ENCODE results near the gene CLMN. TPM values are rescaled to one million over a fixed set of nuclear protein-coding genes. Genes with fewer than 3 reads are reported as not detected.

CLMN gene
- total and polyA plus RNA-seq, 2 of the 13 experiments (the other 11 are each of a cell fraction or from before 2014, with no cell fraction given): 15.1 to 16.7 TPM

DNA sequence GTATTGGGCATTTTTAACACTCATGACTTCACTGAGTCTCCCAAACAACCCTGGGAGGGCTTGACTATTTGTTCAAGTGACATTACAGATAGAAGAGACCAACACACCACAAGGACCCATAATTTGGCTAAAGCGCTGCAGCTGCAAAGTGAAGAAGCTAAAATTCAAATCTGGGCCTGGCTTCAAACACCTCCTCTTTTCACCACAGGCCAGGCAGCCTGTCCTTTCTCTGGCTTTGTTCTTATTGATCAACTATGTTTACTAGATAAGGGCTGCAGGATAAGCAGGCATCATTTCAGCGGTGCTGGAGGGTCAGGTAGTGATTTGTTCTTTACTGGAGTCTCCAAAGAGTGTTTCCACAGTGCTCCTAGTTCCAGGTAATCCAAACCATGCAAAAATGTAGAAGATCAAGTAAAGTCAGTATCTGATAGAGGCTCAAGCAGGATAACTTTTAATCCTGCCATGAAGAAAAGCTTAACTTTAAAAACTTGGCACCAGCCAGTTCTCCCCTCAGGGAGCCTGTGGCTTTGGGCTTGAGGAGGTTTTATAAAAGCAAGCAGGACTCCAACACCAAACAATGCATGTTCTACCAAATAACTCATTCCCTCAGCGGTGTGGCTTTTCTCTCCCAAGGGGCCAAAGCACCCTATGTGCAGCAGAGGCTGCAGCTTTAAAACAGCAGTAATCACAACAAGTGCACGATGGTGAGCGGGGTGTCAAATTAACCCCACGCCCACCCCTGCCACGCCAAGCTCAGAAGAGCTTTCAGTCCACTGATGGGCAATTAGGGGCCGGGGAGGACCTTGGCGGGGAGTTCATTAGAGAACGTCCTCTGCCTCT is 16.8 kb downstream of the CLMN start:
- H2AFZ ChIP-seq (ENCODE audit: low read length): no peak overlapping the region
- peak; percentile 37 for FAIRE-seq
- 70% methylated on average over 8 of the region's 10 CpGs for WGBS (ENCODE audit: low lambda C conversion rate)
- ChIA-PET POLR2A (no interaction called here), CTCF (ENCODE audit: low intra/inter-chr PET ratio, low total read pairs) (no interaction called here)
- H3K4me3 ChIP-seq (replicated peaks in 1 of 3; ENCODE audit: insufficient read depth in 1 of 3, low read depth in 2 of 3, low read length in 3 of 3): no peak overlapping the region
- H4K20me1 ChIP-seq (ENCODE audit: insufficient read depth, low read length): no peaks in the 10 kb centered on the region
- ATAC-seq: no peak; the same call in 2 of the 3 replicates
- DNase-seq (ENCODE audit: low spot score): no peak
- no TSS peak for BruUV-seq (replicated peaks)
- H3K4me2 ChIP-seq (ENCODE audit: low read depth, low read length): no peak overlapping the region
- no peak overlapping the region for H3K9ac ChIP-seq (ENCODE audit: insufficient read depth, low read depth, low read length)
- no peaks in the 10 kb centered on the region for H3K36me3 ChIP-seq (replicated peaks in 1 of 2; ENCODE audit: control insufficient read depth in 1 of 2, insufficient read depth in 2 of 2, low read length in 2 of 2)
- no peaks in the 10 kb centered on the region for H3K27me3 ChIP-seq (ENCODE audit: control insufficient read depth in 1 of 2, insufficient read depth in 2 of 2, low read length in 2 of 2)
- H3K79me2 ChIP-seq (ENCODE audit: insufficient read depth, low read length): peaks cover 10% of the 10 kb centered on the region
- in situ Hi-C loops (cut with HindIII; ENCODE audit: extremely low pct_ligation_motif_present, low pct_unique_long_range_greater_than_20kb) (no loop called here), intact Hi-C loops (cut with micrococcal nuclease; ENCODE audit: unreplicated experiment) (no loop called here)
- H3K27ac ChIP-seq (ENCODE audit: extremely low read length, insufficient read depth, low read length): peak overlapping the region; percentile 13
- peaks cover 77% of the 10 kb centered on the region for H3K4me1 ChIP-seq (ENCODE audit: insufficient read depth, low read length)
- H3K9me3 ChIP-seq (ENCODE audit: low read length): no peaks in the 10 kb centered on the region
- no peak for TF ChIP-seq ZNF562 (CRISPR knock-in tag; IDR thresholded peaks at IDR 0.05; ENCODE audit: borderline replicate concordance)
- TF ChIP-seq CAMTA2 (CRISPR knock-in tag; IDR thresholded peaks at IDR 0.05; ENCODE audit: borderline replicate concordance): no peak
- no peak for TF ChIP-seq ZFP1 (CRISPR knock-in tag; IDR thresholded peaks at IDR 0.05)
- no peak for TF ChIP-seq ZBTB8A (CRISPR knock-in tag; IDR thresholded peaks at IDR 0.05; ENCODE audit: borderline replicate concordance, low read depth)
- TF ChIP-seq GABPA (IDR thresholded peaks at IDR 0.05; ENCODE audit: low read depth, low read length): no peak
- no peak for TF ChIP-seq GABPA (CRISPR knock-in tag; IDR thresholded peaks at IDR 0.05; ENCODE audit: low read depth)
- TF ChIP-seq DNMT3B (CRISPR knock-in tag; conservative IDR thresholded peaks at IDR 0.05): no peak
- peak; percentile 29; the same call in 1 of the 2 replicates for TF ChIP-seq ZFX (CRISPR knock-in tag; IDR thresholded peaks at IDR 0.05; ENCODE audit: low read depth)
- TF ChIP-seq ZNF790 (CRISPR knock-in tag; IDR thresholded peaks at IDR 0.05; ENCODE audit: borderline replicate concordance): no peak
- TF ChIP-seq KAT7 (CRISPR knock-in tag; IDR thresholded peaks at IDR 0.05; ENCODE audit: borderline replicate concordance): no peak
- peak; percentile 85 for TF ChIP-seq GFI1 (CRISPR knock-in tag; IDR thresholded peaks at IDR 0.05; ENCODE audit: borderline replicate concordance)
- no peak for TF ChIP-seq BRCA1 (CRISPR knock-in tag; IDR thresholded peaks at IDR 0.05)
- TF ChIP-seq MEF2D (CRISPR knock-in tag; IDR thresholded peaks at IDR 0.05): no peak
- TF ChIP-seq, protein P1, sequence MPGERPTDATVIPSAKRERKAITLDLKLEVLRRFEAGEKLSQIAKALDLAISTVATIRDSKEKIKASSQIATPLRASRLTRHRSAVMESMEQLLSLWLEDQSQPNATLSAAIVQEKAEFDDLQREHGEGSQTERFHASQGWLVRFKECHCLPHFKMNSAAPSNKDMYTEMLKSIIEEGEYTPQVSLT (CRISPR knock-in tag; IDR thresholded peaks at IDR 0.05; ENCODE audit: borderline replicate concordance, low read depth): no peak
- no peak for TF ChIP-seq RNF2 (conservative IDR thresholded peaks at IDR 0.05; ENCODE audit: low read depth)
- TF ChIP-seq PHF20 (CRISPR knock-in tag; IDR thresholded peaks at IDR 0.05): no peak
- TF ChIP-seq ZSCAN30 (CRISPR knock-in tag; IDR thresholded peaks at IDR 0.05): no peak
- no peak for TF ChIP-seq FOXP1 (IDR thresholded peaks at IDR 0.05)
- TF ChIP-seq FOXP1 (CRISPR knock-in tag; IDR thresholded peaks at IDR 0.05): peak; percentile 34; the same call in 1 of the 2 replicates
- TF ChIP-seq, protein P2, sequence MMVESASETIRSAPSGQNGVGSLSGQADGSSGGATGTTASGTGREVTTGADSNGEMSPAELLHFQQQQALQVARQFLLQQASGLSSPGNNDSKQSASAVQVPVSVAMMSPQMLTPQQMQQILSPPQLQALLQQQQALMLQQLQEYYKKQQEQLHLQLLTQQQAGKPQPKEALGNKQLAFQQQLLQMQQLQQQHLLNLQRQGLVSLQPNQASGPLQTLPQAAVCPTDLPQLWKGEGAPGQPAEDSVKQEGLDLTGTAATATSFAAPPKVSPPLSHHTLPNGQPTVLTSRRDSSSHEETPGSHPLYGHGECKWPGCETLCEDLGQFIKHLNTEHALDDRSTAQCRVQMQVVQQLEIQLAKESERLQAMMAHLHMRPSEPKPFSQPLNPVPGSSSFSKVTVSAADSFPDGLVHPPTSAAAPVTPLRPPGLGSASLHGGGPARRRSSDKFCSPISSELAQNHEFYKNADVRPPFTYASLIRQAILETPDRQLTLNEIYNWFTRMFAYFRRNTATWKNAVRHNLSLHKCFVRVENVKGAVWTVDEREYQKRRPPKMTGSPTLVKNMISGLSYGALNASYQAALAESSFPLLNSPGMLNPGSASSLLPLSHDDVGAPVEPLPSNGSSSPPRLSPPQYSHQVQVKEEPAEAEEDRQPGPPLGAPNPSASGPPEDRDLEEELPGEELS (CRISPR knock-in tag; IDR thresholded peaks at IDR 0.05): 0 out of 2 replicates have a peak, but pooled peaks have one; percentile 31
- TF ChIP-seq, protein P3, sequence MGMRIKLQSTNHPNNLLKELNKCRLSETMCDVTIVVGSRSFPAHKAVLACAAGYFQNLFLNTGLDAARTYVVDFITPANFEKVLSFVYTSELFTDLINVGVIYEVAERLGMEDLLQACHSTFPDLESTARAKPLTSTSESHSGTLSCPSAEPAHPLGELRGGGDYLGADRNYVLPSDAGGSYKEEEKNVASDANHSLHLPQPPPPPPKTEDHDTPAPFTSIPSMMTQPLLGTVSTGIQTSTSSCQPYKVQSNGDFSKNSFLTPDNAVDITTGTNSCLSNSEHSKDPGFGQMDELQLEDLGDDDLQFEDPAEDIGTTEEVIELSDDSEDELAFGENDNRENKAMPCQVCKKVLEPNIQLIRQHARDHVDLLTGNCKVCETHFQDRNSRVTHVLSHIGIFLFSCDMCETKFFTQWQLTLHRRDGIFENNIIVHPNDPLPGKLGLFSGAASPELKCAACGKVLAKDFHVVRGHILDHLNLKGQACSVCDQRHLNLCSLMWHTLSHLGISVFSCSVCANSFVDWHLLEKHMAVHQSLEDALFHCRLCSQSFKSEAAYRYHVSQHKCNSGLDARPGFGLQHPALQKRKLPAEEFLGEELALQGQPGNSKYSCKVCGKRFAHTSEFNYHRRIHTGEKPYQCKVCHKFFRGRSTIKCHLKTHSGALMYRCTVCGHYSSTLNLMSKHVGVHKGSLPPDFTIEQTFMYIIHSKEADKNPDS (CRISPR knock-in tag; IDR thresholded peaks at IDR 0.05): no peak
- no peak for TF ChIP-seq TOE1 (CRISPR knock-in tag; IDR thresholded peaks at IDR 0.05)
- TF ChIP-seq ZNF30 (CRISPR knock-in tag; IDR thresholded peaks at IDR 0.05): no peak

Measured in HepG2 (cell line).